Activated naive CD4-positive, alpha-beta T cell treated with anti-CD3 and anti-CD28 coated beads, Interleukin-2, amount 50 U/mL, for 72 hours (primary cell): Measurements from ENCODE around the gene TRAF1. TPM values are rescaled to one million over a fixed set of nuclear protein-coding genes. Genes with fewer than 3 reads are reported as not detected.

Experiments used
- ATAC-seq, 2 donors: fragments of 150-1000 bp; cut with Tn5 transposase; 2 replicates each; pipeline ENCODE4 v1.10.0; 2021; ENCODE audit warnings: mild to moderate bottlenecking in 2 of 2, moderate library complexity in 2 of 2
- DNase-seq, 2 donors: peaks; one replicate each; pipeline ENCODE4 v3.0.0; 2021 to 2022; ENCODE audit warnings: low spot score in 2 of 2
- H3K27ac Mint-ChIP-seq, 2 donors: one replicate each; pipeline ENCODE4 v1.8.0; 2022; ENCODE audit warnings: mild to moderate bottlenecking in 2 of 2, mixed read lengths in 2 of 2
- H3K36me3 Mint-ChIP-seq, 2 donors: one replicate each; pipeline ENCODE4 v1.8.0; 2022; ENCODE audit warnings: mixed read lengths in 2 of 2
- H3K9me3 Mint-ChIP-seq, 2 donors: one replicate each; pipeline ENCODE4 v1.8.0; 2022; ENCODE audit warnings: mixed read lengths in 2 of 2
- total RNA-seq, 2 donors: library from RNA; stranded (reverse); gene quantifications; one replicate each; pipeline ENCODE4 v1.2.3, GENCODE V29; 2022

Gene TRAF1
- total RNA-seq, 2 donors from 2014 or later: 99.5 to 100 TPM

GRCh38 chr9:120861935-120862334 is 64.7 kb downstream of the TRAF1 start:
- DNase-seq: no peak
- peaks cover 36 to 53% of the 10 kb centered on the region in 2 donors for H3K36me3 Mint-ChIP-seq

GRCh38 chr9:120860083-120860482 is 66.5 kb downstream of the TRAF1 start:
- Mint-ChIP-seq H3K27ac (peak overlapping the region in 1 of 2 donors; percentile 65), H3K36me3 (peaks cover 36 to 52% of the 10 kb centered on the region in 2 donors), H3K9me3 (no peaks in the 10 kb centered on the region)
- ATAC-seq: no peak
- DNase-seq: no peak

More at GRCh38 chr9:120861935-120862334, 64.7 kb downstream of the TRAF1 start:
- no peaks in the 10 kb centered on the region for H3K9me3 Mint-ChIP-seq
- peak overlapping the region; percentile 60 to 77 for H3K27ac Mint-ChIP-seq
- ATAC-seq: no peak

GRCh38 chr9:120859361-120859760 is 67.2 kb downstream of the TRAF1 start:
- H3K36me3 Mint-ChIP-seq: peaks cover 35 to 53% of the 10 kb centered on the region in 2 donors
- DNase-seq (no peak), ATAC-seq (no peak)
- H3K9me3 Mint-ChIP-seq: no peaks in the 10 kb centered on the region
- H3K27ac Mint-ChIP-seq: no peak overlapping the region

GRCh38 chr9:120857902-120858301 is 68.7 kb downstream of the TRAF1 start:
- ATAC-seq (no peak), DNase-seq (no peak)
- Mint-ChIP-seq H3K9me3 (no peaks in the 10 kb centered on the region), H3K36me3 (peaks cover 29 to 42% of the 10 kb centered on the region in 2 donors), H3K27ac (peak overlapping the region; percentile 50 to 64)

- Mint-ChIP-seq H3K27ac (peak overlapping the region; percentile 64 to 81), H3K36me3 (peaks cover 29 to 38% of the 10 kb centered on the region in 2 donors)
- DNase-seq: no peak
Measured at GRCh38 chr9:120857481-120857880, 69.1 kb downstream of the TRAF1 start.

GRCh38 chr9:120856700-120857099 is 69.9 kb downstream of the TRAF1 start:
- peak overlapping the region; percentile 33 to 75 for H3K27ac Mint-ChIP-seq
- peaks cover 26 to 37% of the 10 kb centered on the region in 2 donors for H3K36me3 Mint-ChIP-seq
- DNase-seq (no peak), ATAC-seq (peak in 1 of 2 donors; percentile 6)
- no peaks in the 10 kb centered on the region for H3K9me3 Mint-ChIP-seq

More at GRCh38 chr9:120857481-120857880, 69.1 kb downstream of the TRAF1 start:
- H3K9me3 Mint-ChIP-seq: no peaks in the 10 kb centered on the region
- no peak for ATAC-seq

- peak overlapping the region; percentile 68 to 75 for H3K27ac Mint-ChIP-seq
- no peak for ATAC-seq
- H3K36me3 Mint-ChIP-seq: peaks cover 20 to 33% of the 10 kb centered on the region in 2 donors
- no peak for DNase-seq
- no peaks in the 10 kb centered on the region for H3K9me3 Mint-ChIP-seq
Measured at GRCh38 chr9:120855827-120856670, 70.5 kb downstream of the TRAF1 start.

GRCh38 chr9:120854596-120855327 is 71.8 kb downstream of the TRAF1 start:
- peak overlapping the region; percentile 65 to 70 for H3K27ac Mint-ChIP-seq
- no peaks in the 10 kb centered on the region for H3K9me3 Mint-ChIP-seq
- peaks cover 7 to 20% of the 10 kb centered on the region in 2 donors for H3K36me3 Mint-ChIP-seq

GRCh38 chr9:120853198-120853597 is 73.4 kb downstream of the TRAF1 start:
- Mint-ChIP-seq H3K27ac (peak overlapping the region in 1 of 2 donors; percentile 36), H3K9me3 (no peaks in the 10 kb centered on the region), H3K36me3 (peaks cover 7 to 10% of the 10 kb centered on the region in 2 donors)
- DNase-seq (no peak), ATAC-seq (no peak)

More at GRCh38 chr9:120854596-120855327, 71.8 kb downstream of the TRAF1 start:
- no peak for DNase-seq
- no peak for ATAC-seq

Other genes with a start within 250 kb of the TRAF1 start
- 1 to 10 TPM; 3.4 to 3.8 TPM for gene MEGF9, start 212.3 kb downstream of the TRAF1 start, total RNA-seq
- 10 to 100 TPM; 69.9 to 70.2 TPM for gene FBXW2, start 133.4 kb downstream of the TRAF1 start, total RNA-seq
- 10 to 100 TPM; 74.9 to 75.2 TPM for gene PSMD5, start 83.9 kb downstream of the TRAF1 start, total RNA-seq
- 100 to 1,000 TPM; 305 to 312 TPM for gene PHF19, start 49.6 kb downstream of the TRAF1 start, total RNA-seq
- gene C5, start 123.5 kb upstream of the TRAF1 start, total RNA-seq: 1 to 10 TPM; 1.4 to 2.2 TPM
- 10 to 100 TPM; 68.5 to 88.1 TPM for gene CNTRL, start 148.2 kb upstream of the TRAF1 start, total RNA-seq